Left ventricle myocardium inferior (tissue), 1 donor: ENCODE data around the gene KAZN. TPM values are rescaled to one million over a fixed set of nuclear protein-coding genes. Genes with fewer than 3 reads are reported as not detected.

Experiments used
- DNase-seq: peaks from one replicate; pipeline ENCODE4 v3.0.0-alpha.2; 2020
- H3K27ac ChIP-seq: fragments of 200-600 bp; replicated peaks from 2 replicates; pipeline ENCODE4 v1.8.0; 2021
- H3K27me3 ChIP-seq: fragments of 200-600 bp; 2 replicates; pipeline ENCODE4 v1.8.0; 2021; ENCODE audit warnings: low read depth
- H3K36me3 ChIP-seq: fragments of 200-600 bp; 2 replicates; pipeline ENCODE4 v1.8.0; 2021
- H3K4me1 ChIP-seq: fragments of 200-600 bp; 2 replicates; pipeline ENCODE4 v1.8.0; 2021
- H3K4me3 ChIP-seq: fragments of 200-600 bp; 2 replicates; pipeline ENCODE4 v1.8.0; 2021; ENCODE audit warnings: mild to moderate bottlenecking, moderate library complexity
- H3K9me3 ChIP-seq: fragments of 200-600 bp; replicated peaks from 2 replicates; pipeline ENCODE4 v1.8.0; 2021
- intact Hi-C: fragments of 100-400 bp; cut with micrococcal nuclease; formaldehyde crosslinking; loops from one replicate; pipeline ENCODE4 v1.11.0; 2022
- total RNA-seq: library from RNA; stranded (reverse); fragmentation: NEBNext Ultra II Directional; extraction: Animal tissue kit (Norgen Biotek cat#: 25700); gene quantifications from one replicate; pipeline ENCODE4 v1.2.1, GENCODE V29; 2021
- TF ChIP-seq, protein P1 (sequence below): fragments of 200-600 bp; IDR thresholded peaks from 2 replicates; pipeline ENCODE4 v1.8.0; 2021; ENCODE audit warnings: antibody characterized with exemption, mild to moderate bottlenecking, borderline replicate concordance
- donor health status: DM: no; HTN: yes; CAD: no; lungs with severe emphysema.

Gene KAZN
- total RNA-seq, 1 donor from 2014 or later: 2.2 TPM

DNA sequence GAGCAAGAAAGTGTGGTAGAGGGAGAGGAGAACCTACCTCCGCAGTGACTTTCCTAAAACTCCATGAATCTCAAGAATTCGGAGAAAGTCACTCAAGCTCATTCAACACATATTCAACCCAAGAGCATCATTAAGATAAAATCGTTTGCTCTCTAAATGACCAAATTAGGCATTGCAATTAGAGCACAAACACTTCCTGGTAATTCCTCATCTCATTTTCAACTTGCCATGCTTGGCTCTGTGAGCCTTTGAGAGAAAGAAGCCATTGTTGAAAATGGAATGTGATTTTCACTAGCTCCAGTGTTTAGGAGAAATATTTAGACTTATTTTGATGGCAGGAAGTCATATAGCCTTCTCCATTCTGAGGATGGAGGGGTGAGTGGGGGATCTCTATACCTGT is 52.5 kb downstream of the KAZN start:
- Histone ChIP-seq H3K36me3 (no peaks in the 10 kb centered on the region), H3K27ac (no peak overlapping the region), H3K4me1 (no peaks in the 10 kb centered on the region), H3K27me3 (peaks cover 36% of the 10 kb centered on the region), H3K4me3 (no peak overlapping the region), H3K9me3 (no peaks in the 10 kb centered on the region)
- no peak for DNase-seq
- intact Hi-C loops: no loop called here
- TF ChIP-seq, protein P1, sequence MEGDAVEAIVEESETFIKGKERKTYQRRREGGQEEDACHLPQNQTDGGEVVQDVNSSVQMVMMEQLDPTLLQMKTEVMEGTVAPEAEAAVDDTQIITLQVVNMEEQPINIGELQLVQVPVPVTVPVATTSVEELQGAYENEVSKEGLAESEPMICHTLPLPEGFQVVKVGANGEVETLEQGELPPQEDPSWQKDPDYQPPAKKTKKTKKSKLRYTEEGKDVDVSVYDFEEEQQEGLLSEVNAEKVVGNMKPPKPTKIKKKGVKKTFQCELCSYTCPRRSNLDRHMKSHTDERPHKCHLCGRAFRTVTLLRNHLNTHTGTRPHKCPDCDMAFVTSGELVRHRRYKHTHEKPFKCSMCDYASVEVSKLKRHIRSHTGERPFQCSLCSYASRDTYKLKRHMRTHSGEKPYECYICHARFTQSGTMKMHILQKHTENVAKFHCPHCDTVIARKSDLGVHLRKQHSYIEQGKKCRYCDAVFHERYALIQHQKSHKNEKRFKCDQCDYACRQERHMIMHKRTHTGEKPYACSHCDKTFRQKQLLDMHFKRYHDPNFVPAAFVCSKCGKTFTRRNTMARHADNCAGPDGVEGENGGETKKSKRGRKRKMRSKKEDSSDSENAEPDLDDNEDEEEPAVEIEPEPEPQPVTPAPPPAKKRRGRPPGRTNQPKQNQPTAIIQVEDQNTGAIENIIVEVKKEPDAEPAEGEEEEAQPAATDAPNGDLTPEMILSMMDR: no peak

DNA sequence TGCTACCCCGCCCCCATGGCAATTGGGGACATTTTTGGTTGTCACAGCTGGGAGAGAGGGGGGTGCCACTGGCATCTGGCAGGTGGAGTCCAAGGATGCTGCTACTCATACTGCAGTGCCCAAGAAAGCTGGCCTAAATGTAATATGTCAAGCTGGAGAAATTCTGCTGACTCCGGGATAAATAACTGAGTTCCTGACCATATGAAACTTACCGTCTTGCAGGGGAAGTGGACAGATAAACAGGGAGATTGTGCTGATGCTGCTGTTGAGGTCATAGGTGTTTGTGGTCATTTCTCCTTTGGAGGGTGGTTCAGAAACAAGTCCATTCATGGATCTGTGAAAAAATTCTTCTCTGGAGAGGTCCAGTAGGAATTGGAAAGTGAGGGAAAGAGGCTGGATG is 54.4 kb downstream of the KAZN start:
- no peaks in the 10 kb centered on the region for H3K9me3 ChIP-seq
- H3K4me1 ChIP-seq: no peaks in the 10 kb centered on the region
- DNase-seq: no peak
- H3K4me3 ChIP-seq: no peak overlapping the region
- no peaks in the 10 kb centered on the region for H3K36me3 ChIP-seq
- H3K27ac ChIP-seq: no peak overlapping the region
- TF ChIP-seq, protein P1: no peak
- intact Hi-C loops: no loop called here
- H3K27me3 ChIP-seq: peaks cover 43% of the 10 kb centered on the region

DNA sequence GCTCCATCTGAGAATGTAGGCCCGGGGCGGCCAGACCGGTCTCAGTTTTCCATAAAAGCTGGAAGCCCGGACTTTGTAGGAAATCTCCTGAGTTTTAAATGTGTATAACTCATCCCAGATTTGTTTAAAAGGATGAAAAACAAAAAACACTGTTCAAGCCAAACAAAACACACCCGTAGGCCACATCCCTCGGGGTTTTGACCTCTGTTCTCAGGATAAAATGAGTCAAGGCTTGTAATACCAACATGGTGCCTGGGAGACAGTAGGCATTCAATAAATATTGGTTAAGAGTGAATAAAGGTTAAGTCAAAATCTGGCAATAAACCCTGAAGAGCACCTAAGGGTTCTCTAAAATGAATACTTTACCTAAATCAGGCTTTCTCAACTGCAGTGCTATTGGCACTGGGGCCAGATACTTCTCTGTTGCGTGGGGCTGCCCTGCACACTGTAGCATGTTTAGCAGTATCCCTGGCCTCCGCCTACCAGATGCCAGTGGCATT is 55.0 kb downstream of the KAZN start:
- Histone ChIP-seq H3K4me1 (no peaks in the 10 kb centered on the region), H3K4me3 (no peak overlapping the region), H3K27me3 (peaks cover 48% of the 10 kb centered on the region), H3K27ac (no peak overlapping the region), H3K9me3 (no peaks in the 10 kb centered on the region), H3K36me3 (no peaks in the 10 kb centered on the region)
- intact Hi-C loops: no loop called here
- no peak for DNase-seq
- TF ChIP-seq, protein P1: no peak

DNA sequence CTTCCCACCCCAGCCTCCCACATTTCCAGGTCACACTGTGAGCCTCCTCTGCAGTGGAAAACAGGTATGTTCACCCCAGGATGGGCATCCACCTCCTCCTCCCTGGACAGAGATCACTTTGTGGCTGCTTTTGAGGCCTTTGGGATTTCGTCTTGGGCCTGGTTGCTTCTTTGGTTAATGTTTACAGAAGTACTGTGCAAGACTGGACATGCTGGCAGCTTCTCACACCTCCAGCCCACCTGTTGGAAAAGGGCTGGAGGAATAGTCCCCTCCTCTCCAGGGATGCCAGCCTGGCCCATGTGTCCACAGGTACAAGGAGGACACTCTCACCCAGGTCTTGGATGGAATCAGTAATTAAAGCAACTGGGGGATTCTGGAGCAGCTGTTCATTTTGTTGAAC is 56.1 kb downstream of the KAZN start:
- no peak overlapping the region for H3K27ac ChIP-seq
- DNase-seq: no peak
- TF ChIP-seq, protein P1: no peak
- H3K4me1 ChIP-seq: no peaks in the 10 kb centered on the region
- intact Hi-C loops: no loop called here
- no peak overlapping the region for H3K4me3 ChIP-seq
- peaks cover 54% of the 10 kb centered on the region for H3K27me3 ChIP-seq
- H3K36me3 ChIP-seq: no peaks in the 10 kb centered on the region
- H3K9me3 ChIP-seq: no peaks in the 10 kb centered on the region

DNA sequence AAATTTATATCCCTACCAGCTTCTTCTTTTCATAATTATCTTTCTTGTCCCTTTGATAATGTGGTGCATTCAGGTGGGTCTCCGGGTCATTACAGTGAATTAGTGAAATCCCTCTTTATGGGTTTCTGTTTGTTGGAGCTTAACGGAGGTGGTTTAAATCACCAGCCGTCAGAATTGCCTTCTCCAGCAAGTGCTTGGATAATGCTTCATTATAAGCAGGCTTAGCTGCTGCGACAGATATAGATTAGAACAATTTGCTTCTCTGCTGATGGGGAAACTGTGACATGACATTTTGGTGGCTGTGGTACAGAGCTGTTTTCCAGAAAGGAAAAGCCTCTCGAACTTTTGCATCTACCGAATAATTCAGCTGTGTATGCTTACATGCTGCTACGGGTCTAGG is 56.9 kb downstream of the KAZN start:
- intact Hi-C loops: no loop called here
- H3K36me3 ChIP-seq: no peaks in the 10 kb centered on the region
- DNase-seq: no peak
- TF ChIP-seq, protein P1: no peak
- peaks cover 63% of the 10 kb centered on the region for H3K27me3 ChIP-seq
- H3K4me1 ChIP-seq: no peaks in the 10 kb centered on the region
- H3K27ac ChIP-seq: no peak overlapping the region
- H3K4me3 ChIP-seq: no peak overlapping the region
- no peaks in the 10 kb centered on the region for H3K9me3 ChIP-seq

DNA sequence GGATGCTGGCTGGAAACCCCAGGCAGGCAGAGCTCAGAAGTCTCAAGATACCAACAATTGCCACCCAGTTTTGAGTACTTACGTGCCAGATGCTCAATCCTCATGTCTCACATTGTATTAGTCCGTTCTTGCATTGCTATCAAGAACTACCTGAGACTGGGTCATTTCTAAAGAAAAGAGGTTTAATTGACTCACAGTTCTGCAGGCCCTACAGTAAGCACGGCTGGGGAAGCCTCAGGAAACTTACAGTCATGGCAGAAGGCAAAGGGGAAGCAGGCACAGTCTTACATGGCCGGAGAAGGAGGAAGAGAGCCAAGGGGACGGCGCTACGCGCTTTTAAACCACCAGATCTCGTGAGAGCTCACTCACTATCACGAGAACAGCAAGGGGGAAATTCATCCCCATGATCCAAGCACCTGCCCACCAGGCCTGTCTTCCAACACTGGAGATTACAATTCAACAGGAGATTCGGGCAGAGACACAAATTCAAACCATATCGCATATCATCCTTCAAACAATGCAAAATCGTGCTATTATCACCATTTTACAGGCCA is 58.0 kb downstream of the KAZN start:
- no peak for DNase-seq
- Histone ChIP-seq H3K27ac (no peak overlapping the region), H3K27me3 (peaks cover 73% of the 10 kb centered on the region), H3K36me3 (no peaks in the 10 kb centered on the region), H3K4me1 (no peaks in the 10 kb centered on the region), H3K4me3 (no peak overlapping the region), H3K9me3 (no peaks in the 10 kb centered on the region)
- intact Hi-C loops: no loop called here
- TF ChIP-seq, protein P1: no peak
